Stimulated activated naive CD8-positive, alpha-beta T cell treated with anti-CD3 and anti-CD28 coated beads, Interleukin-15, Interleukin-2, amounts not matched to agents 100 ng/mL and 50 ng/mL, for 24 hours (primary cell): ENCODE results near the gene VPS51.

Experiments used
- H3K27ac Mint-ChIP-seq: one replicate; pipeline ENCODE4 v1.8.0; 2021; ENCODE audit warnings: mild to moderate bottlenecking, mixed read lengths
- H3K27me3 Mint-ChIP-seq: one replicate; pipeline ENCODE4 v1.8.0; 2021; ENCODE audit warnings: mixed read lengths
- H3K36me3 Mint-ChIP-seq: one replicate; pipeline ENCODE4 v1.8.0; 2021; ENCODE audit warnings: low read depth, mixed read lengths
- H3K4me1 Mint-ChIP-seq: one replicate; pipeline ENCODE4 v1.8.0; 2021; ENCODE audit warnings: low read depth, mixed read lengths
- H3K4me3 Mint-ChIP-seq: one replicate; pipeline ENCODE4 v1.8.0; 2021; ENCODE audit warnings: mild to moderate bottlenecking, mixed read lengths
- H3K9me3 Mint-ChIP-seq: one replicate; pipeline ENCODE4 v1.8.0; 2021; ENCODE audit warnings: mixed read lengths

VPS51 gene

GRCh38 chr11:65085446-65085845, 10.6 kb upstream of the VPS51 start:
- Mint-ChIP-seq H3K27ac (peak overlapping the region; percentile 95), H3K9me3 (no peaks in the 10 kb centered on the region), H3K36me3 (peaks cover 53% of the 10 kb centered on the region), H3K27me3 (no peaks in the 10 kb centered on the region), H3K4me3 (peak overlapping the region; percentile 99), H3K4me1 (peaks cover 51% of the 10 kb centered on the region)

GRCh38 chr11:65086809-65087208, 9.2 kb upstream of the VPS51 start:
- Mint-ChIP-seq H3K27ac (no peak overlapping the region), H3K36me3 (peaks cover 40% of the 10 kb centered on the region), H3K9me3 (no peaks in the 10 kb centered on the region), H3K4me3 (no peak overlapping the region), H3K4me1 (peaks cover 38% of the 10 kb centered on the region), H3K27me3 (no peaks in the 10 kb centered on the region)

- H3K27ac Mint-ChIP-seq, result no peak overlapping the region
- H3K9me3 Mint-ChIP-seq, result no peaks in the 10 kb centered on the region
- no peaks in the 10 kb centered on the region for H3K27me3 Mint-ChIP-seq
- peaks cover 36% of the 10 kb centered on the region for H3K36me3 Mint-ChIP-seq
- no peak overlapping the region for H3K4me3 Mint-ChIP-seq
- peaks cover 34% of the 10 kb centered on the region for H3K4me1 Mint-ChIP-seq
Measured at GRCh38 chr11:65087216-65087615, 8.8 kb upstream of the VPS51 start.

- Mint-ChIP-seq H3K27ac (no peak overlapping the region), H3K9me3 (no peaks in the 10 kb centered on the region), H3K27me3 (no peaks in the 10 kb centered on the region), H3K36me3 (peaks cover 29% of the 10 kb centered on the region), H3K4me1 (peaks cover 28% of the 10 kb centered on the region), H3K4me3 (no peak overlapping the region)
Measured at GRCh38 chr11:65087827-65088226, 8.2 kb upstream of the VPS51 start.

GRCh38 chr11:65089621-65090020, 6.4 kb upstream of the VPS51 start:
- peaks cover 22% of the 10 kb centered on the region for H3K36me3 Mint-ChIP-seq
- H3K27ac Mint-ChIP-seq, result no peak overlapping the region
- H3K4me3 Mint-ChIP-seq, result no peak overlapping the region
- no peaks in the 10 kb centered on the region for H3K9me3 Mint-ChIP-seq
- H3K4me1 Mint-ChIP-seq, result peaks cover 12% of the 10 kb centered on the region
- no peaks in the 10 kb centered on the region for H3K27me3 Mint-ChIP-seq

- Mint-ChIP-seq H3K27ac (no peak overlapping the region), H3K36me3 (peaks cover 16% of the 10 kb centered on the region), H3K4me3 (no peak overlapping the region), H3K9me3 (no peaks in the 10 kb centered on the region), H3K27me3 (no peaks in the 10 kb centered on the region), H3K4me1 (peaks cover 3% of the 10 kb centered on the region)
Measured at GRCh38 chr11:65090628-65091027, 5.4 kb upstream of the VPS51 start.

GRCh38 chr11:65095427-65095826, 587 bp upstream of the VPS51 start:
- H3K4me3 Mint-ChIP-seq, result peak overlapping the region; percentile 90
- peak overlapping the region; percentile 94 for H3K27ac Mint-ChIP-seq
- no peaks in the 10 kb centered on the region for H3K9me3 Mint-ChIP-seq
- peaks cover 10% of the 10 kb centered on the region for H3K36me3 Mint-ChIP-seq
- peaks cover 13% of the 10 kb centered on the region for H3K4me1 Mint-ChIP-seq
- H3K27me3 Mint-ChIP-seq, result no peaks in the 10 kb centered on the region

- Mint-ChIP-seq H3K9me3 (no peaks in the 10 kb centered on the region), H3K27me3 (no peaks in the 10 kb centered on the region), H3K4me1 (peaks cover 13% of the 10 kb centered on the region), H3K27ac (peak overlapping the region; percentile 8), H3K4me3 (peak overlapping the region; percentile 90), H3K36me3 (peaks cover 15% of the 10 kb centered on the region)
Measured at GRCh38 chr11:65096926-65097325, 912 bp downstream of the VPS51 start.

- Mint-ChIP-seq H3K36me3 (peaks cover 28% of the 10 kb centered on the region), H3K27me3 (no peaks in the 10 kb centered on the region), H3K4me1 (peaks cover 16% of the 10 kb centered on the region), H3K9me3 (no peaks in the 10 kb centered on the region), H3K27ac (no peak overlapping the region), H3K4me3 (no peak overlapping the region)
Measured at GRCh38 chr11:65100674-65101350, 4.8 kb downstream of the VPS51 start.

- Mint-ChIP-seq H3K4me3 (no peak overlapping the region), H3K27me3 (no peaks in the 10 kb centered on the region), H3K4me1 (peaks cover 14% of the 10 kb centered on the region), H3K36me3 (peaks cover 37% of the 10 kb centered on the region), H3K9me3 (no peaks in the 10 kb centered on the region), H3K27ac (no peak overlapping the region)
Measured at GRCh38 chr11:65102142-65103095, 6.4 kb downstream of the VPS51 start.

- no peaks in the 10 kb centered on the region for H3K9me3 Mint-ChIP-seq
- H3K27me3 Mint-ChIP-seq, result no peaks in the 10 kb centered on the region
- peaks cover 9% of the 10 kb centered on the region for H3K4me1 Mint-ChIP-seq
- peaks cover 32% of the 10 kb centered on the region for H3K36me3 Mint-ChIP-seq
- H3K4me3 Mint-ChIP-seq, result no peak overlapping the region
- H3K27ac Mint-ChIP-seq, result no peak overlapping the region
Measured at GRCh38 chr11:65103476-65103875, 7.5 kb downstream of the VPS51 start.

GRCh38 chr11:65104628-65105027, 8.6 kb downstream of the VPS51 start:
- Mint-ChIP-seq H3K4me1 (peaks cover 9% of the 10 kb centered on the region), H3K27me3 (no peaks in the 10 kb centered on the region), H3K36me3 (peaks cover 27% of the 10 kb centered on the region), H3K27ac (peak overlapping the region; percentile 54), H3K4me3 (no peak overlapping the region), H3K9me3 (no peaks in the 10 kb centered on the region)

- Mint-ChIP-seq H3K9me3 (no peaks in the 10 kb centered on the region), H3K4me3 (no peak overlapping the region), H3K4me1 (peaks cover 30% of the 10 kb centered on the region), H3K27me3 (no peaks in the 10 kb centered on the region), H3K36me3 (peaks cover 22% of the 10 kb centered on the region), H3K27ac (no peak overlapping the region)
Measured at GRCh38 chr11:65107078-65107477, 11.1 kb downstream of the VPS51 start.

GRCh38 chr11:65107751-65108468, 11.9 kb downstream of the VPS51 start:
- Mint-ChIP-seq H3K27me3 (no peaks in the 10 kb centered on the region), H3K9me3 (no peaks in the 10 kb centered on the region), H3K4me3 (no peak overlapping the region), H3K36me3 (peaks cover 22% of the 10 kb centered on the region), H3K27ac (no peak overlapping the region), H3K4me1 (peaks cover 33% of the 10 kb centered on the region)
